Endodermal cell (in vitro differentiated cells): Measurements from ENCODE around the gene DLGAP1. TPM values are rescaled to one million over a fixed set of nuclear protein-coding genes. Genes with fewer than 3 reads are reported as not detected.

Source experiments
- DNase-seq: peaks from one replicate; pipeline ENCODE4 v3.0.0-alpha.2; 2017
- H3K27ac ChIP-seq: 2 replicates; pipeline ENCODE4 v1.5.1; 2013; ENCODE audit warnings: mild to moderate bottlenecking, low read depth, low read length, moderate library complexity
- H3K27me3 ChIP-seq: 2 replicates; pipeline ENCODE4 v1.6.1; 2013; ENCODE audit warnings: mild to moderate bottlenecking, low read length, moderate library complexity; ENCODE audit not compliant: insufficient read depth, control insufficient read depth, poor library complexity, severe bottlenecking
- H3K36me3 ChIP-seq: 2 replicates; pipeline ENCODE4 v1.7.0; 2013; ENCODE audit warnings: mild to moderate bottlenecking, low read length, moderate library complexity; ENCODE audit not compliant: control insufficient read depth, insufficient read depth
- H3K4me1 ChIP-seq: one replicate; pipeline ENCODE4 v1.7.0; 2013; ENCODE audit warnings: low read length; ENCODE audit not compliant: control insufficient read depth, insufficient read depth
- H3K4me3 ChIP-seq: 2 replicates; pipeline ENCODE4 v1.5.1; 2013; ENCODE audit warnings: mild to moderate bottlenecking, low read length, moderate library complexity
- H3K9ac ChIP-seq: 2 replicates; pipeline ENCODE4 v1.6.1; 2013; ENCODE audit warnings: mild to moderate bottlenecking, low read length, moderate library complexity; ENCODE audit not compliant: poor library complexity, severe bottlenecking; ENCODE audit errors: extremely low read depth
- H3K9me3 ChIP-seq: 2 replicates; pipeline ENCODE4 v1.6.1; 2013; ENCODE audit warnings: mild to moderate bottlenecking, low read length, moderate library complexity; ENCODE audit not compliant: control insufficient read depth
- H3K27ac Mint-ChIP-seq: 2 replicates; pipeline ENCODE4 v1.8.0; 2020; ENCODE audit warnings: mixed read lengths
- H3K27me3 Mint-ChIP-seq: 2 replicates; pipeline ENCODE4 v1.8.0; 2021; ENCODE audit warnings: mild to moderate bottlenecking, mixed read lengths; ENCODE audit not compliant: insufficient read depth
- H3K36me3 Mint-ChIP-seq: 2 replicates; pipeline ENCODE4 v1.8.0; 2020; ENCODE audit warnings: low read depth, mixed read lengths
- H3K4me1 Mint-ChIP-seq: 2 replicates; pipeline ENCODE4 v1.8.0; 2020; ENCODE audit warnings: mixed read lengths
- H3K4me3 Mint-ChIP-seq: 2 replicates; pipeline ENCODE4 v1.8.0; 2020; ENCODE audit warnings: mild to moderate bottlenecking, moderate library complexity, mixed read lengths
- H3K9me3 Mint-ChIP-seq: 2 replicates; pipeline ENCODE4 v1.8.0; 2020; ENCODE audit warnings: mild to moderate bottlenecking, mixed read lengths
- CTCF ChIP-seq: fragments of 200-600 bp; sonication (generic); conservative IDR thresholded peaks from 2 replicates; pipeline ENCODE4 v1.5.0; 2021; ENCODE audit warnings: antibody characterized with exemption, mild to moderate bottlenecking
- WGBS, 2 experiments: methylation state at CpG; one replicate each; pipeline versions ENCODE4 v1.1.5 to v1.1.7; 2013; ENCODE audit warnings: missing lambda C conversion rate in 2 of 2, mixed read lengths in 1 of 2; ENCODE audit not compliant: insufficient coverage in 1 of 2, insufficient read length in 1 of 2; 5-methylcytosine and 5-hydroxymethylcytosine counted together
- total RNA-seq, 2 donors: library from RNA; stranded (reverse); fragmentation: NEBNext Ultra II Directional in 1 of 2; extraction: Animal tissue kit (Norgen Biotek cat#: 25700) in 1 of 2; gene quantifications; 2 replicates in 1 of 2; 3 replicates in 1 of 2; pipeline ENCODE4 v1.2.1, GENCODE V29; 2021

DLGAP1 gene
- total RNA-seq, 2 donors from 2014 or later, result 11.5 to 21.5 TPM

- Histone ChIP-seq H3K4me3 (no peak overlapping the region), H3K27ac (no peak overlapping the region), H3K27me3 (no peaks in the 10 kb centered on the region), H3K9me3 (no peaks in the 10 kb centered on the region), H3K4me1 (no peaks in the 10 kb centered on the region), H3K36me3 (peaks cover 3% of the 10 kb centered on the region), H3K9ac (no peak overlapping the region)
- no peak for DNase-seq
- Mint-ChIP-seq H3K4me3 (no peak overlapping the region), H3K27me3 (no peaks in the 10 kb centered on the region), H3K27ac (no peak overlapping the region), H3K36me3 (peaks cover 7% of the 10 kb centered on the region), H3K9me3 (no peaks in the 10 kb centered on the region), H3K4me1 (peaks cover 16% of the 10 kb centered on the region)
- WGBS, 2 experiments, result 91 to 100% methylated on average over 1 to 2 of the region's 2 CpGs
- TF ChIP-seq CTCF, result no peak
Measured at GRCh38 chr18:3877678-3878077, 577.4 kb downstream of the DLGAP1 start.

- no peak for TF ChIP-seq CTCF
- Histone ChIP-seq H3K4me3 (no peak overlapping the region), H3K36me3 (peaks cover 3% of the 10 kb centered on the region), H3K27me3 (no peaks in the 10 kb centered on the region), H3K4me1 (no peaks in the 10 kb centered on the region), H3K9me3 (no peaks in the 10 kb centered on the region), H3K9ac (no peak overlapping the region), H3K27ac (no peak overlapping the region)
- no peak for DNase-seq
- peaks cover 18% of the 10 kb centered on the region for H3K4me1 Mint-ChIP-seq
- H3K27ac Mint-ChIP-seq, result no peak overlapping the region
- no peak overlapping the region for H3K4me3 Mint-ChIP-seq
- peaks cover 7% of the 10 kb centered on the region for H3K36me3 Mint-ChIP-seq
- WGBS, 2 experiments, result 81 to 94% methylated on average over 2 of the region's 2 CpGs
- no peaks in the 10 kb centered on the region for H3K27me3 Mint-ChIP-seq
- H3K9me3 Mint-ChIP-seq, result no peaks in the 10 kb centered on the region
Measured at GRCh38 chr18:3875961-3876360, 579.1 kb downstream of the DLGAP1 start.

GRCh38 chr18:3875376-3875775 is 579.7 kb downstream of the DLGAP1 start:
- Histone ChIP-seq H3K27me3 (no peaks in the 10 kb centered on the region), H3K9ac (no peak overlapping the region), H3K4me1 (no peaks in the 10 kb centered on the region), H3K4me3 (no peak overlapping the region), H3K36me3 (peaks cover 3% of the 10 kb centered on the region), H3K27ac (no peak overlapping the region), H3K9me3 (no peaks in the 10 kb centered on the region)
- no peak for DNase-seq
- Mint-ChIP-seq H3K36me3 (peaks cover 7% of the 10 kb centered on the region), H3K4me3 (no peak overlapping the region), H3K9me3 (no peaks in the 10 kb centered on the region), H3K27ac (no peak overlapping the region), H3K4me1 (peaks cover 18% of the 10 kb centered on the region), H3K27me3 (no peaks in the 10 kb centered on the region)
- TF ChIP-seq CTCF, result no peak
- 84 to 92% methylated on average over 2 of the region's 2 CpGs for WGBS, 2 experiments
